CD4-positive, CD25-positive, alpha-beta regulatory T cell (primary cell): ENCODE measurements around the gene FITM2. TPM values are rescaled to one million over a fixed set of nuclear protein-coding genes. Genes with fewer than 3 reads are reported as not detected.

ENCODE experiments used
- ATAC-seq, 2 donors: fragments of 150-1000 bp; cut with Tn5 transposase; one replicate each; pipeline ENCODE4 v1.10.0; 2021; ENCODE audit warnings: low read depth in 2 of 2, moderate number of reproducible peaks in 2 of 2, moderate library complexity in 1 of 2
- DNase-seq, 3 donors: peaks; one replicate each; pipeline versions ENCODE4 v3.0.0 to v3.0.0-alpha.2; 2012 to 2022; ENCODE audit warnings: mixed read lengths in 1 of 3
- H3K27ac ChIP-seq: one replicate; pipeline ENCODE4 v1.7.0; 2013; ENCODE audit warnings: mild to moderate bottlenecking, low read length; ENCODE audit not compliant: insufficient read depth, poor library complexity, severe bottlenecking
- H3K27me3 ChIP-seq: one replicate; pipeline ENCODE4 v1.7.0; 2013; ENCODE audit warnings: low read length; ENCODE audit not compliant: control insufficient read depth, insufficient read depth
- H3K36me3 ChIP-seq: one replicate; pipeline ENCODE4 v1.7.0; 2013; ENCODE audit warnings: mild to moderate bottlenecking, low read length, moderate library complexity; ENCODE audit not compliant: control insufficient read depth, insufficient read depth
- H3K4me1 ChIP-seq: 2 replicates; pipeline ENCODE4 v1.7.0; 2013; ENCODE audit warnings: mild to moderate bottlenecking, low read length; ENCODE audit not compliant: insufficient read depth, control insufficient read depth, poor library complexity, severe bottlenecking
- H3K4me3 ChIP-seq: one replicate; pipeline ENCODE4 v1.7.0; 2013; ENCODE audit warnings: low read depth, mild to moderate bottlenecking, low read length, moderate library complexity
- H3K9me3 ChIP-seq, 2 experiments: 1 replicate in 1 of 2; 2 replicates in 1 of 2; pipeline ENCODE4 v1.7.0; 2013; ENCODE audit warnings: low read length in 2 of 2, mild to moderate bottlenecking in 1 of 2, moderate library complexity in 1 of 2; ENCODE audit not compliant: control insufficient read depth in 2 of 2
- H3K27ac Mint-ChIP-seq, 3 donors: one replicate each; pipeline ENCODE4 v1.8.0; 2020 to 2022; ENCODE audit warnings: mild to moderate bottlenecking in 3 of 3, mixed read lengths in 3 of 3, moderate library complexity in 2 of 3
- H3K27me3 Mint-ChIP-seq: one replicate; pipeline ENCODE4 v1.8.0; 2022; ENCODE audit warnings: mild to moderate bottlenecking, mixed read lengths
- H3K36me3 Mint-ChIP-seq: one replicate; pipeline ENCODE4 v1.8.0; 2020; ENCODE audit warnings: mixed read lengths
- H3K4me1 Mint-ChIP-seq, 4 donors: one replicate each; pipeline ENCODE4 v1.8.0; 2020 to 2022; ENCODE audit warnings: mixed read lengths in 4 of 4, mild to moderate bottlenecking in 1 of 4
- H3K4me3 Mint-ChIP-seq, 4 donors: one replicate each; pipeline ENCODE4 v1.8.0; 2020 to 2022; ENCODE audit warnings: mild to moderate bottlenecking in 4 of 4, mixed read lengths in 4 of 4, moderate library complexity in 3 of 4
- H3K9me3 Mint-ChIP-seq, 7 donors: one replicate each; pipeline ENCODE4 v1.8.0; 2020 to 2022; ENCODE audit warnings: mixed read lengths in 7 of 7, mild to moderate bottlenecking in 3 of 7, moderate library complexity in 2 of 7
- polyA plus RNA-seq, 4 donors: library from polyadenylated mRNA; unstranded; fragments of 300-500 nt; fragmentation: Illumina TruSeq; gene quantifications; one replicate each; pipeline ENCODE4 v1.2.3, GENCODE V29; 2021
- total RNA-seq: library from RNA; stranded (reverse); gene quantifications from one replicate; pipeline ENCODE4 v1.2.3, GENCODE V29; 2022

Gene FITM2
- total and polyA plus RNA-seq, 5 donors from 2014 or later = 0.73 to 4.4 (median 1.3) TPM

DNA sequence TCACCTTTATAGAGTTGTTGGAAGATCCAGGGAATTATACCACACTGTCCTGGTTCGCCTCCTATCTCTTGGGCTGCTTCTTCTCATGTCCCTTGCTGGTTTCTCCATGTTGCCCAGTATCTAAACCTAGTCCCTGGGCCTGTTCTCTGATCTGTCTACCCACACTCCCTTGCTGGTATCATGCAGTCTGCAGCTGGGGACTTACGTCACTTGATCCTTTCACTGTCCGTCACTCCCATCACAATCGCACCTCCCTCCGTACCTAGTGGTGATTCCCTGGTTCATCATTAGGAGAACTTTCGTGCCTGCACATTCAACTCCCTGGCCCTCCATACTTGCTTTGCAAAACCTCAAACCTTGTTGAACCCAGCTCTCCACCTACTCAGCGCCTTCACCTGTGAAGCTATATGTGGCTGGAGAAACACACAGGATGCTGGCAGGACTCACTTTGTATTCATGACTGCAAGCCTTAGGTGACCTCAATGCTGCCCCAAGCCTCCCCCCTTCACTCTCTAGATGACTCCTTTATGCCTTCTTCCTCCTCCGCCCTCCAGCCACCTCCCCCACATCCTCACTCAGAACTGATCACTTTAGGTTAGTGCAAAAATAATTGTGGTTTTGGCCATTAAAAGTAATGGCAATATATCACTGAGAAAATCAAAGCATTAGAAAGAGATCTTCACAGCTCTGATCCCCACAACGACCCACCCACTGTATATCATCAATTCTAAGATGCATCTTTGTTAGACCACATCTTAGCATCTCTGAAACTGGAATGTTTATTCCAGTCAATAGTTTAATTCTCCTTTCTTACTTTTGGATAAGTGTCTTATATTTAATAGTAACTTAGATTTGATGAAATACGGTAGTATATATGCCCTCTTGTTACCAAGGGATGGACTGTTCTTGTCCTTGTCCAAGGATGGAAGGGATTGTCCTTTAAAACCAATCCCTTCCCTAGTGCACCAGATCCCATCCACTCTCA lies 37.5 kb downstream of the FITM2 start:
- H3K9me3 ChIP-seq = no peaks in the 10 kb centered on the region
- Mint-ChIP-seq H3K4me1 (no peaks in the 10 kb centered on the region), H3K27me3 (no peaks in the 10 kb centered on the region)

DNA sequence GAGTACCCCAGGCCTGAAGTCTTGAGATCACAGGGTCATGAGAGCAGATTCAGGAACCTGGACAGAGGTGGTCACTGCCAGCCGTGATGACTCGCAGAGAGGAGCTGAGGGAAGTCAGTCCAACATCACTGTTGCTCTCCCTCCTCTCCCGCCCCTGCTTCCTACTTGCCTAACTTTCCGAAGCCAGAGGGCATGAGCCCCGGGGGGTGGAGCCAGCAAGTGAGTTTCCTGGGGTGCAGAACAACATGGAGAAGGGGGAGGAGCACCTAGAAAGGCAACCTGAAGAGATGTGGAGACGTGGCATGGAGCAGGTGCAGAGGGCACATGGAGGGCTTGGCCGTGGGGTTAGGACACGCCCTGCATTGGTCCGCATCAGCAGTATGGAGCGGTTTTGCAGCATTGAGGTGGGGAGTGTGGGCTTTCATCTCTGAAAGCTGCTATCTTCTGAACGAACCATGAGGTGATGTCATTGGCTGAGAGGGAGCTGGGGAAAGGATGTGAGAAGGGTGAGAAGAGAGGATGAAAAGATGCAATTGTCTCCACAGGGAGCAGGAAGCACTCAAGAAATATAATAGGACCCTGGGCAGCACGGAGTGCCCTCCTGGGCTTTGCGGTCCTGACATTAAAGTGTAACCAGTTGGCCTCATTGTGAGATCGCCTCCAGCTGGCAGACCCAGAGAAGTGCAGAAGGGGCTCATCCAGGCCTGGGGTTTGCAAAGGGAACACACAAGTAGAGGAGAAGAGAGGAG lies 38.9 kb downstream of the FITM2 start:
- Mint-ChIP-seq H3K27me3 (no peaks in the 10 kb centered on the region), H3K9me3 (peaks cover 0 to 2% (median 0%) of the 10 kb centered on the region in 7 donors), H3K4me3 (no peak overlapping the region), H3K27ac (no peak overlapping the region), H3K4me1 (peaks cover 0 to 2% (median 0%) of the 10 kb centered on the region in 4 donors), H3K36me3 (peaks cover 20% of the 10 kb centered on the region)
- Histone ChIP-seq H3K27me3 (no peaks in the 10 kb centered on the region), H3K4me1 (no peaks in the 10 kb centered on the region), H3K9me3 (no peaks in the 10 kb centered on the region), H3K27ac (no peak overlapping the region), H3K4me3 (no peak overlapping the region), H3K36me3 (no peaks in the 10 kb centered on the region)
- ATAC-seq (no peak), DNase-seq (no peak)

More for the DNA sequence above, 37.5 kb downstream of the FITM2 start:
- Mint-ChIP-seq H3K27ac (no peak overlapping the region), H3K4me3 (no peak overlapping the region), H3K9me3 (peaks cover 0 to 3% (median 0%) of the 10 kb centered on the region in 7 donors), H3K36me3 (peaks cover 24% of the 10 kb centered on the region)
- Histone ChIP-seq H3K4me3 (no peak overlapping the region), H3K4me1 (no peaks in the 10 kb centered on the region), H3K36me3 (no peaks in the 10 kb centered on the region), H3K27ac (no peak overlapping the region), H3K27me3 (no peaks in the 10 kb centered on the region)
- no peak for ATAC-seq
- DNase-seq = no peak

DNA sequence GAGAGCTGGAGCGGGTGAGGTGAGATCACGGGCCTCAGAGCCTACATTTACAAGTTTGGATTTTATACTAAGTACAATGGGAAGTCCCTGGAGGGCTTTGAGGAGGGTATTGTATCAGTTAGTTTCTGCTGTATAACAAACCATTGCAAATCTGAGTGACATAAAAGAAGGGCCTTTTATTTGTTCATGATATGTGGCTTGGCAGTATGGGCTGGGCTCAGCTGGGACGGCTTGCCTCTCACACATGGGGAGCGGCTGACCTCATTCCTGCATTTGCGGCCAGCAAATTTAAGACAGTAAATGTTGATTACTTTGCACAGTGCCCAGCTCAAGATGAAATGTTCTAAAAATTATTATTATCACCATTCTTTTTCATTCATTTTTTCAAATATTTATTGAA lies 42.2 kb downstream of the FITM2 start:
- peaks cover 0 to 2% (median 0%) of the 10 kb centered on the region in 7 donors for H3K9me3 Mint-ChIP-seq
- no peak overlapping the region for H3K27ac Mint-ChIP-seq
- DNase-seq = no peak
- no peak overlapping the region for H3K4me3 Mint-ChIP-seq
- Histone ChIP-seq H3K36me3 (no peaks in the 10 kb centered on the region), H3K4me1 (no peaks in the 10 kb centered on the region), H3K27me3 (no peaks in the 10 kb centered on the region), H3K27ac (no peak overlapping the region), H3K4me3 (no peak overlapping the region), H3K9me3 (no peaks in the 10 kb centered on the region)
- no peaks in the 10 kb centered on the region for H3K27me3 Mint-ChIP-seq
- H3K36me3 Mint-ChIP-seq = peaks cover 13% of the 10 kb centered on the region
- H3K4me1 Mint-ChIP-seq = peaks cover 0 to 3% (median 0%) of the 10 kb centered on the region in 4 donors
- no peak for ATAC-seq

DNA sequence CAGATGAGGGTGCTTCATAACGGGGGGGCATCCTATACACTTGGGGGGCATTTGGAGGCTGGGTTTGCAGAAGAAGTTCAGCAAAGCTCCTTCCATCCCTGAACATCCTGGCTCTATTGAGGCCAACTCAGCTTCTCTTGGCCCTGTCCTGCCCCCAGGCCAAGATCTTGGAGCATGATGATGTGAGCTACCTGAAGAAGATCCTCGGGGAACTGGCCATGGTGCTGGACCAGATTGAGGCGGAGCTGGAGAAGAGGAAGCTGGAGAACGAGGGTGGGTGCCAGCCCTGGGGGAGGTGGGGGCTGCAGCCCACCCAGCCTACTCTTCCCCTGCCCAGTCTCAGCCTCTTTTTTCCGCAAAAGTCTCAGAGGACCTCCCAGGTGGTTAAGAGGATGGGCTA lies 46.7 kb downstream of the FITM2 start:
- no peak overlapping the region for H3K27ac Mint-ChIP-seq
- H3K36me3 ChIP-seq = no peaks in the 10 kb centered on the region
- no peak overlapping the region for H3K27ac ChIP-seq
- no peaks in the 10 kb centered on the region for H3K9me3 Mint-ChIP-seq
- no peak overlapping the region for H3K4me3 ChIP-seq
- H3K4me1 Mint-ChIP-seq = peaks cover 0 to 3% (median 1%) of the 10 kb centered on the region in 4 donors
- no peak for DNase-seq
- no peaks in the 10 kb centered on the region for H3K4me1 ChIP-seq
- H3K4me3 Mint-ChIP-seq = no peak overlapping the region
- H3K9me3 ChIP-seq = no peaks in the 10 kb centered on the region
- ATAC-seq = no peak
- peaks cover 7% of the 10 kb centered on the region for H3K36me3 Mint-ChIP-seq
- H3K27me3 ChIP-seq = no peaks in the 10 kb centered on the region
- no peaks in the 10 kb centered on the region for H3K27me3 Mint-ChIP-seq

DNA sequence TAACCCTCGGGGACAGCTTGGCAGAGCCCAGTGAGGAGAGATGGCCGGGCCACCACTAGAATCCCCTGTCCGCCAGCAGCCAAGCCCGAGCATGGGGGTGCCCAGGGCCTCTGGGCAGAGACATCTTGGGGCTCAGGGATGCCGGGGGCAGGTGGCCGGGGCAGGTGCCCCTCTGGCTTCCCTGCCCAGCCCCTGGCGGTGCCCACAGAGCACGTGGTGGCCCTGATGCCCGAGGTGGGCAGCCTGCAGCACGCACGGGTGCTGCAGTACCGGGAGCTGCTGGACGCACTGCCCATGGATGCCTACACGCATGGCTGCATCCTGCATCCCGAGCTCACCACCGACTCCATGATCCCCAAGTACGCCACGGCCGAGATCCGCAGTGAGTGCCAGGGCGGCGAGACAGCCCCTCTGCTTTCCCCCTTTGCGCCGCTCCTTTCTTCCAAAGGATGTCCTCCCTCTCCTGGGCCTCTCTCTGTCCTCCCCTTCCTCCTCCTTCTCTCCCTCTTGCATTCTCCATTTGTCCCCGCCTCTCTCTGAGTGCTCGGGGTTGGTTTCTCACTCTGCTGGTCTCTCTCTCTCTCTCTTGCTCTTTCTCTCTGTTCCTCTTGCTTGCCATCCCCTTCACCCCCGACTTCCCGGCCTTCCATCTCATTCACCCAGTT lies 52.6 kb downstream of the FITM2 start:
- no peak for DNase-seq
- peaks cover 5% of the 10 kb centered on the region for H3K36me3 Mint-ChIP-seq
- no peaks in the 10 kb centered on the region for H3K27me3 ChIP-seq
- H3K27ac ChIP-seq = no peak overlapping the region
- H3K27ac Mint-ChIP-seq = no peak overlapping the region
- H3K4me1 ChIP-seq = no peaks in the 10 kb centered on the region
- H3K27me3 Mint-ChIP-seq = no peaks in the 10 kb centered on the region
- no peaks in the 10 kb centered on the region for H3K36me3 ChIP-seq
- H3K4me3 ChIP-seq = no peak overlapping the region
- H3K9me3 ChIP-seq = no peaks in the 10 kb centered on the region
- no peaks in the 10 kb centered on the region for H3K9me3 Mint-ChIP-seq
- peaks cover 0 to 6% (median 0%) of the 10 kb centered on the region in 4 donors for H3K4me1 Mint-ChIP-seq
- no peak overlapping the region for H3K4me3 Mint-ChIP-seq
- no peak for ATAC-seq

DNA sequence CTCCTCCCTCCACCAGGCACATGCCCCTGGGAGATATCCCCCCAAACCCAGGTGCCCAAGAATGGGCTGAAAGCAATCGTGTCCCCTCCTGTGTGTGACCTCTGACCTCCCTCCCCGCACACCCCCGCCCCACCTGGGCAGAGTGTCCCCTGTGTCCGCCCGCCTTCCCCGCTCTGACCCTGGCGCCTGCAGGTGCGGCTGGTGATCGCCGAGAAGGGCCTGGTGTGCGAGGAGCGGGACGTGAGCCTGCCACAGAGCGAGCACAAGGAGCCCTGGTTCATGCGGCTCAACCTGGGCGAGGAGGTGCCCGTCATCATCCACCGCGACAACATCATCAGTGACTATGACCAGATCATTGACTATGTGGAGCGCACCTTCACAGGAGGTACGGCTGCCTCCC lies 54.0 kb downstream of the FITM2 start:
- peaks cover 5% of the 10 kb centered on the region for H3K36me3 Mint-ChIP-seq
- no peaks in the 10 kb centered on the region for H3K9me3 ChIP-seq
- H3K4me3 Mint-ChIP-seq = no peak overlapping the region
- H3K27me3 Mint-ChIP-seq = no peaks in the 10 kb centered on the region
- no peaks in the 10 kb centered on the region for H3K27me3 ChIP-seq
- H3K36me3 ChIP-seq = no peaks in the 10 kb centered on the region
- H3K27ac Mint-ChIP-seq = no peak overlapping the region
- no peak overlapping the region for H3K4me3 ChIP-seq
- peaks cover 0 to 2% (median 0%) of the 10 kb centered on the region in 7 donors for H3K9me3 Mint-ChIP-seq
- no peak overlapping the region for H3K27ac ChIP-seq
- ATAC-seq (no peak), DNase-seq (no peak)
- H3K4me1 Mint-ChIP-seq = peaks cover 0 to 10% (median 0%) of the 10 kb centered on the region in 4 donors
- no peaks in the 10 kb centered on the region for H3K4me1 ChIP-seq

DNA sequence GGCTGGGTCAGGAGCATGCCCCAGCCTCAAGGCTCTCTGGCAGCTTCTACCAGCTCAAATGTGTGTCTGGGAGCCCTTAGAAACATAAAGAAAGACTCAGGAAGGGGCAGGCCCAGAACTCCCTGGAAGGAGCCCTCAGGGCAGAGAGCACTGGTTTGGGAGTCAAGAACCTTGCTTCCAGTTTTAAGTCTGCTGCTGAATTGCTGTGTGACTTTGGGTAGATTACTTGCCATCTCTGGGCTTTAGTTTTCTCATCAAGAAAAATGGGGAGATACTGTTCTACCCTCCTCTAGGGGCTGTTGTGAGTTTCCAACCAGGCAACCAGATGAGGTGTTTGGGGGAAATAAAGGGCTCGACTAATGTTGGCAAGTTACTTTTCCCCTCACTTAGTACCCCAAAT lies 55.1 kb downstream of the FITM2 start:
- no peaks in the 10 kb centered on the region for H3K27me3 ChIP-seq

More for the DNA sequence above, 55.1 kb downstream of the FITM2 start:
- no peak for DNase-seq
- Mint-ChIP-seq H3K36me3 (peaks cover 5% of the 10 kb centered on the region), H3K27me3 (no peaks in the 10 kb centered on the region), H3K9me3 (peaks cover 0 to 2% (median 0%) of the 10 kb centered on the region in 7 donors), H3K4me3 (no peak overlapping the region), H3K27ac (no peak overlapping the region), H3K4me1 (peaks cover 0 to 8% (median 0%) of the 10 kb centered on the region in 4 donors)
- no peak for ATAC-seq
- Histone ChIP-seq H3K4me1 (no peaks in the 10 kb centered on the region), H3K9me3 (no peaks in the 10 kb centered on the region), H3K27ac (no peak overlapping the region), H3K4me3 (no peak overlapping the region), H3K36me3 (no peaks in the 10 kb centered on the region)
